ENCODE measurements around the gene MATN4.
A peak's percentile ranks its signal among the peaks of the same experiment; 100 is the strongest.

Gene MATN4

GRCh38 chr20:45291526-45291925 is 16.6 kb downstream of the MATN4 start:
- Histone ChIP-seq H3K79me2 (ENCODE audit: insufficient read depth, low read length) (no peaks in the 10 kb centered on the region), H4K20me1 (ENCODE audit: insufficient read depth, low read length) (no peaks in the 10 kb centered on the region), H3K36me3 (ENCODE audit: insufficient read depth, low read length) (no peaks in the 10 kb centered on the region), H3K27me3 (ENCODE audit: insufficient read depth, low read length, poor library complexity) (peaks cover 8% of the 10 kb centered on the region), H3K4me3 (ENCODE audit: low read depth in 1 of 2, low read length in 2 of 2) (no peak overlapping the region), H3K27ac (ENCODE audit: low read length) (no peak overlapping the region), H3K9me3 (ENCODE audit: insufficient read depth, low read length, severe bottlenecking) (no peaks in the 10 kb centered on the region), H3K4me2 (ENCODE audit: insufficient read depth, low read length) (no peak overlapping the region), H3K4me1 (ENCODE audit: insufficient read depth, low read length) (no peaks in the 10 kb centered on the region), H3K9ac (ENCODE audit: low read depth, low read length) (no peak overlapping the region), H2AFZ (ENCODE audit: low read depth, low read length) (no peak overlapping the region)
- TF ChIP-seq CTCF (IDR thresholded peaks at IDR 0.05; ENCODE audit: borderline replicate concordance, extremely low read depth, low read length, poor library complexity, severe bottlenecking) (no peak), EZH2 (IDR thresholded peaks at IDR 0.05; ENCODE audit: borderline replicate concordance, low read depth, low read length, severe bottlenecking) (no peak)
- ATAC-seq (ENCODE audit: insufficient read depth, low read depth), result no peak
- DNase-seq, result no peak

- peak; percentile 71 for DNase-seq
- Histone ChIP-seq H3K4me3 (ENCODE audit: low read depth in 1 of 2, low read length in 2 of 2) (no peak overlapping the region), H3K27ac (ENCODE audit: low read length) (no peak overlapping the region), H3K36me3 (ENCODE audit: insufficient read depth, low read length) (no peaks in the 10 kb centered on the region), H2AFZ (ENCODE audit: low read depth, low read length) (no peak overlapping the region), H3K9me3 (ENCODE audit: insufficient read depth, low read length, severe bottlenecking) (no peaks in the 10 kb centered on the region), H3K9ac (ENCODE audit: low read depth, low read length) (no peak overlapping the region), H3K27me3 (ENCODE audit: insufficient read depth, low read length, poor library complexity) (peaks cover 8% of the 10 kb centered on the region), H3K79me2 (ENCODE audit: insufficient read depth, low read length) (no peaks in the 10 kb centered on the region), H4K20me1 (ENCODE audit: insufficient read depth, low read length) (no peaks in the 10 kb centered on the region), H3K4me1 (ENCODE audit: insufficient read depth, low read length) (no peaks in the 10 kb centered on the region), H3K4me2 (ENCODE audit: insufficient read depth, low read length) (no peak overlapping the region)
- ATAC-seq (ENCODE audit: insufficient read depth, low read depth), result peak; percentile 80
- TF ChIP-seq EZH2 (IDR thresholded peaks at IDR 0.05; ENCODE audit: borderline replicate concordance, low read depth, low read length, severe bottlenecking) (no peak), CTCF (IDR thresholded peaks at IDR 0.05; ENCODE audit: borderline replicate concordance, extremely low read depth, low read length, poor library complexity, severe bottlenecking) (peak; percentile 91)
Measured at GRCh38 chr20:45290677-45291355, 17.3 kb downstream of the MATN4 start.

DNA sequence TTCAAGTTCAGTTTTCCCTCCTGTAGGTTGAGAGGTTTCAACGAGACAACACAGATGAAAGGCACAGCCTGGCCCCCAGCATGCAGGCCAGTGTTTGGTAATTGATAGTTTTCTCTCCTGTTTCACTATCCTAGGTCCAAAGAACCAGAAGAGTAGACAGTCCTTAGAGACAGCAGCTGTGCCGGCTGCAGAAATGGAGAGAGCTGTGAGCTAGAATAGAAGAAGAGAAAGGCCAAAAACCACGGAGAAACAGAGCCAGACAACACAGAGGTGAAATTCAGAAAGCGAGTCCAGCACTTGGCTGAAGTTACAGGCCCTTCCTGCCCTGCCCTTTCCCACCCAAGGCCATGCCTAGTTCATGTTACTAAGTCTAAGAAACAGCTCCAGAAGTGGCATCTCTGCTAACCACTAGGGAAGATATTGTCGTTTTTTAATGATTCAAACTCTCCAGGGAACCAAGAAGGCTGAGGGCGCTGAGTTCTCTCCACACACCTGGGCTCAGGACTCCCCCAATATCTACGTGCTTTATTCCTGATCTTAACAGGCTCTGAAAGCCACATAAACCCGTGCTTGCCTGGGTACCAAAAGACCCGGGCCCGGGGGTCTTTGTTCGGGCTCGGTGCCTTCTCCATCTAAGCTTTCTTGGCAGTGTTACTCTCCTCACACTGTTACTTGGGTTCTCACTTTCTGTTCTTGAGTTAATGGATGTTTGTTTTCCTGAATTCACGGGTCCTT is 18.0 kb downstream of the MATN4 start:
- H2AFZ ChIP-seq (ENCODE audit: low read depth, low read length), result no peak overlapping the region
- H3K79me2 ChIP-seq (ENCODE audit: insufficient read depth, low read length), result no peaks in the 10 kb centered on the region
- no peaks in the 10 kb centered on the region for H4K20me1 ChIP-seq (ENCODE audit: insufficient read depth, low read length)
- H3K9me3 ChIP-seq (ENCODE audit: insufficient read depth, low read length, severe bottlenecking), result no peaks in the 10 kb centered on the region
- ATAC-seq (ENCODE audit: insufficient read depth, low read depth), result no peak
- H3K36me3 ChIP-seq (ENCODE audit: insufficient read depth, low read length), result no peaks in the 10 kb centered on the region
- peaks cover 8% of the 10 kb centered on the region for H3K27me3 ChIP-seq (ENCODE audit: insufficient read depth, low read length, poor library complexity)
- H3K27ac ChIP-seq (ENCODE audit: low read length), result no peak overlapping the region
- TF ChIP-seq EZH2 (IDR thresholded peaks at IDR 0.05; ENCODE audit: borderline replicate concordance, low read depth, low read length, severe bottlenecking) (no peak), CTCF (IDR thresholded peaks at IDR 0.05; ENCODE audit: borderline replicate concordance, extremely low read depth, low read length, poor library complexity, severe bottlenecking) (no peak)
- no peaks in the 10 kb centered on the region for H3K4me1 ChIP-seq (ENCODE audit: insufficient read depth, low read length)
- no peak overlapping the region for H3K9ac ChIP-seq (ENCODE audit: low read depth, low read length)
- no peak overlapping the region for H3K4me3 ChIP-seq (ENCODE audit: low read depth in 1 of 2, low read length in 2 of 2)
- DNase-seq, result no peak
- no peak overlapping the region for H3K4me2 ChIP-seq (ENCODE audit: insufficient read depth, low read length)
